Lower leg skin (tissue), 4 donors: Measurements from ENCODE around the gene PTPRN. TPM values are rescaled to one million over a fixed set of nuclear protein-coding genes. Genes with fewer than 3 reads are reported as not detected.

Source experiments
- DNase-seq, 2 donors: peaks; one replicate each; pipeline ENCODE4 v3.0.0-alpha.2; 2019; ENCODE audit warnings: low spot score in 2 of 2
- H3K4me3 ChIP-seq: fragments of 200-600 bp; sonication (generic); 2 replicates; pipeline ENCODE4 v1.5.1; 2017; ENCODE audit warnings: mild to moderate bottlenecking, low read depth; ENCODE audit not compliant: poor library complexity, severe bottlenecking
- POLR2A ChIP-seq, 2 donors: fragments of 450-650 bp; IDR thresholded peaks; one replicate each; pipeline ENCODE4 v1.6.1; 2016 to 2017; ENCODE audit warnings: antibody characterized with exemption in 2 of 2, mild to moderate bottlenecking in 1 of 2, moderate library complexity in 1 of 2
- WGBS, 2 donors: methylation state at CpG; one replicate each; pipeline ENCODE4 v1.1.5; 2018; 5-methylcytosine and 5-hydroxymethylcytosine counted together
- intact Hi-C: fragments of 100-400 bp; cut with DNase I; formaldehyde crosslinking; loops from one replicate; pipeline ENCODE4 v1.15.0; 2023; ENCODE audit warnings: low total_unique reads
- total RNA-seq, 4 donors: library from RNA; depleted of rRNA; stranded (reverse); fragments of >200 nt; gene quantifications; one replicate each; pipeline ENCODE4 v1.1.0, GENCODE V29; 2016
- TF ChIP-seq, protein P1 (sequence below), 3 donors: fragments of 450-650 bp; IDR thresholded peaks; one replicate each; pipeline ENCODE4 v1.5.1; 2016; ENCODE audit warnings: antibody characterized with exemption in 3 of 3, mild to moderate bottlenecking in 3 of 3, moderate library complexity in 2 of 3

PTPRN gene
- total RNA-seq, 4 donors from 2014 or later = 0.23 TPM; not detected in 3

DNA sequence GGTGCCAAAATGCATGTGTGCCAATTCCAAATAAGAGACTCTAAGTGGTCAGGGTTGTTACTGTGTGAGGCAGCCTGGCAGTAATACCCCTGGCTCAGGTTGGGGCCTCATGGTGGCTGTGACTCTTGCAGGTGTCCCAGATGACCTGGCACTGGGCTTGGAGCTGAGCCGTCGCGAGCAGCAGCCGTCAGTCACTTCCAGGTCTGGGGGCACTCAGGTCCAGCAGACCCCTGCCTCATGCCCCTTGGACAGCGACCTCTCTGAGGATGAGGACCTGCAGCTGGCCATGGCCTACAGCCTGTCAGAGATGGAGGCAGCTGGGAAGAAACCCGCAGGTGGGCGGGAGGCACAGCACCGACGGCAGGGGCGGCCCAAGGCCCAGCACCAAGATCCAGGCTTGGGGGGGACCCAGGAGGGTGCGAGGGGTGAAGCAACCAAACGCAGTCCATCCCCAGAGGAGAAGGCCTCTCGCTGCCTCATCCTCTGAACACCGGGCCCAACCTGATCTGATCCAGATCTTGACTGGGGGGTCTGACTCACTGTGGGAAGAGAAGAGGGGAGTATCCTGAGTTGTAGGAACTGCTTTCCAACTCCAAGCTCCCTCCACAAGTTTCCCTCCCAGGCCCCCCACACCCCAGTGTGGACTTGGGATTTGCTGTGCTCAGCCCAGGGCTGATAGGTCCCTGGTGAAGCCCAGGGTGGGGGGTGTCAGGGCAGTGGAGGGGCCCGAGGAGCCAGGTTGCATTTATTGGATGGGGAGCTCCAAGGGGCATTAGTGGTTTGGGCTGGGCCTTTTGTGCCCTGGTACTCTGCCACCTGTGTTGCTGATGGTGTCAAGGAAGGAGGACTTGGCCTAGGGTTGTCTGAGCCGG lies 24.5 kb downstream of the PTPRN start:
- no peak for TF ChIP-seq POLR2A (IDR thresholded peaks at IDR 0.05)
- TF ChIP-seq, protein P1, sequence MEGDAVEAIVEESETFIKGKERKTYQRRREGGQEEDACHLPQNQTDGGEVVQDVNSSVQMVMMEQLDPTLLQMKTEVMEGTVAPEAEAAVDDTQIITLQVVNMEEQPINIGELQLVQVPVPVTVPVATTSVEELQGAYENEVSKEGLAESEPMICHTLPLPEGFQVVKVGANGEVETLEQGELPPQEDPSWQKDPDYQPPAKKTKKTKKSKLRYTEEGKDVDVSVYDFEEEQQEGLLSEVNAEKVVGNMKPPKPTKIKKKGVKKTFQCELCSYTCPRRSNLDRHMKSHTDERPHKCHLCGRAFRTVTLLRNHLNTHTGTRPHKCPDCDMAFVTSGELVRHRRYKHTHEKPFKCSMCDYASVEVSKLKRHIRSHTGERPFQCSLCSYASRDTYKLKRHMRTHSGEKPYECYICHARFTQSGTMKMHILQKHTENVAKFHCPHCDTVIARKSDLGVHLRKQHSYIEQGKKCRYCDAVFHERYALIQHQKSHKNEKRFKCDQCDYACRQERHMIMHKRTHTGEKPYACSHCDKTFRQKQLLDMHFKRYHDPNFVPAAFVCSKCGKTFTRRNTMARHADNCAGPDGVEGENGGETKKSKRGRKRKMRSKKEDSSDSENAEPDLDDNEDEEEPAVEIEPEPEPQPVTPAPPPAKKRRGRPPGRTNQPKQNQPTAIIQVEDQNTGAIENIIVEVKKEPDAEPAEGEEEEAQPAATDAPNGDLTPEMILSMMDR (IDR thresholded peaks at IDR 0.05) = no peak
- H3K4me3 ChIP-seq = no peak overlapping the region
- DNase-seq = no peak
- 74 to 83% methylated on average over 16 of the region's 16 CpGs for WGBS, 2 donors
- intact Hi-C loops = no loop called here

DNA sequence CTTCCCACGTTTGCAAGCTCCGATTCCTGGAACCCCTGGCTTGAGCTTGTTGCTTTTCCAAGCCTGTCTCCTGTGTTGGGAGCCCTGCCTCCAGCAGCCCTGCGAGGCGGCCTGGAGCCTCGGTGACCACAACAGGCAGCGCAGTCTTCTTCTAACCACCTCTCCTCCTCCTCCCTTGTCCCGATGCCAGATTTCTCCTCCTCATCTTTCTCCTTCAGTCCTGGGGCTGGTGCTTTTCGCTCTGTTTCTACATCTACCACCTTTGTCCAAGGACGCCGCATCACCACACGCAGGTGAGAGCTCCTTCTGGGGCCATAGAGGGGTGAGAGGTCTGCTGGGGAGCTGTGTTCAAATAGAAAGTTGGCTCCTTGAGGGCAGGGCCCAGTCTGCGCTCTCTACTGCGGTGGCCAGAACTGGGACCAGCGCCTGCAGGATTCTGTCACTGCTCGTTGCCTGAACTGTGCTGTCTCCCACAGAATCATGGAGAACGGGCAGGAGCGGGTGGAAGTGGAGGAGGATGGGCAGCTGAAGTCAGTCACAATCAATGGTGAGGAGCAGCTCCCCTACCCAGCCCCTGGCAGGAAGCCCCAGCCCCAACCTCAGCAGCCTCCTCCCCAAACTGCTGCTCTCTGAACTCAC lies 26.1 kb downstream of the PTPRN start:
- DNase-seq = no peak

DNA sequence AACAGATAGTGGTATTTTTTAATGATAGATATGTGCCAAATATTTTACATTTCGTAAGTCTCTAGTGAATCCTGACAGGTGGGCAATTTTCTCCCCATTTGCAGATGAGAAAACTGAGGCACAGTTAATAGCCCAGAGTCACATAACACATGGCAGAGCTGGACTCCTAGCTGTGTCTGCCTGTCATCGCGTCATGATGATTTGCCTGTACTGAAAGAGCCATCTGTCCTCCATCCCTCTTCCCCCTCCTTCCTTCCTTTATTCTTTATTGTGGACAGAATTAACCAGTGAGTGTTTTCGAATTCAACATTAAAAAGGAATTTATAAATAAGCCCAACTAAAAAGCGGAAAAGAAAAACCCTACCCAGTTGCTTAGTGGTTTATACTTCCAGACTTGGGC lies 26.8 kb downstream of the PTPRN start:
- TF ChIP-seq POLR2A (IDR thresholded peaks at IDR 0.05) = no peak
- TF ChIP-seq, protein P1 (IDR thresholded peaks at IDR 0.05) = no peak
- DNase-seq = no peak
- H3K4me3 ChIP-seq = no peak overlapping the region
- 77 to 87% methylated on average over 5 of the region's 5 CpGs for WGBS, 2 donors
- intact Hi-C loops = no loop called here

More for the DNA sequence above, 26.1 kb downstream of the PTPRN start:
- TF ChIP-seq POLR2A (IDR thresholded peaks at IDR 0.05) = no peak
- TF ChIP-seq, protein P1 (IDR thresholded peaks at IDR 0.05) = no peak
- WGBS, 2 donors = 81 to 89% methylated on average over 17 of the region's 17 CpGs
- intact Hi-C loops = no loop called here
- H3K4me3 ChIP-seq = no peak overlapping the region

DNA sequence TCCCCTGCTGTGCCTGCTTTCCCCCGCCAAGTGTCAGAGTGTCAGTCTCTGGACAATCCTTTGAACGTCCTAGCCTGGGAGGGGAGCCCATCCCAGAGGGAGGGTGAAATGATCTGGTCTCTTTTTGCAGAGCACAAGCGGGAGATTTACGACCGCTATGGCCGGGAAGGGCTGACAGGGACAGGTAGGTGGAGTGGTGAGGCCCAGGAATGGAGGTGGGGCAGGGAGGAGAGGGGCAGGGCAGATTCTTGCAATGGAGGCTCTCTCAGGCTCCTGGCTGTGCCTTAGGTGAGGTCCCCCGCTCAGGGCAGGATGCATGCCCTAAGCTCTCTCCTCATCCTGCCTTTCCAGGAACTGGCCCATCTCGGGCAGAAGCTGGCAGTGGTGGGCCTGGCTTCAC lies 27.6 kb downstream of the PTPRN start:
- intact Hi-C loops = no loop called here
- DNase-seq = no peak
- WGBS, 2 donors = 67 to 71% methylated on average over 7 to 8 of the region's 8 CpGs
- H3K4me3 ChIP-seq = no peak overlapping the region
- no peak for TF ChIP-seq POLR2A (IDR thresholded peaks at IDR 0.05)
- TF ChIP-seq, protein P1 (IDR thresholded peaks at IDR 0.05) = no peak

DNA sequence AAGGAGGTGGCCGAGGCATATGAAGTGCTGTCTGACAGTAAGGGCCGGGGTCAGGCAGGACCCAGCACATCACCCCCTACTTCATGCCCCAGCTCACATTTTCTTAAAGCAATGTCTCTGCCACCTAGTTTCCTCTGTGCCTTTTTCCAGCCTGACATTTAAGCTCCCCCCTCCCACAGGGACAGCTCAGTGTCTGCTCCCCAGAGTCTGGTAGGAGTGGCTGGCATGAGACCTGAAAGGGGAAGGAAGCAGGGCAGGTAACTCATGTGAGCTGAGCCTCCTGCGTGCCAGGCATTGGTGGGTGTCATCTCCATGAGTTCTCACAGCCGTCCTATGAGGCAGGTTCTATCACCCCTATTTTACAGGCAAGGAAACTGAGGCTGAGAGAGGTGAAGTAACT lies 28.6 kb downstream of the PTPRN start:
- 74 to 86% methylated on average over 4 of the region's 4 CpGs for WGBS, 2 donors
- no peak for DNase-seq
- H3K4me3 ChIP-seq = no peak overlapping the region
- intact Hi-C loops = no loop called here
- no peak for TF ChIP-seq POLR2A (IDR thresholded peaks at IDR 0.05)
- TF ChIP-seq, protein P1 (IDR thresholded peaks at IDR 0.05) = no peak
